NCI-H146 treated with DMSO at 0.1 percent for 48 hours (cell line): ENCODE measurements around the gene PCCB.
A peak's percentile ranks its signal among the peaks of the same experiment; 100 is the strongest.
"Not testable (repeated sequence)": the region's sequence is repeated elsewhere in the genome, so short reads cannot be mapped to it uniquely, and the experiment has no call there.

ENCODE experiments used
- DNase-seq: peaks from one replicate; lab custom pipeline; 2025; ENCODE audit not compliant: unreplicated experiment; lab: John Stamatoyannopoulos, UW

The PCCB gene

GRCh38 chr3:136250059-136250902, at the start of gene PCCB:
TSS of gene PCCB (plus strand) at chr3:136250340. CDS start at chr3:136250376, 36 bp downstream.
- peak; percentile 99 for DNase-seq

- no peak for DNase-seq
Observed at GRCh38 chr3:136207489-136208115, 42.5 kb upstream of the PCCB start.

GRCh38 chr3:136209921-136210320, 40.2 kb upstream of the PCCB start:
- no peak for DNase-seq

GRCh38 chr3:136211547-136211946, 38.6 kb upstream of the PCCB start:
- DNase-seq, result no peak

GRCh38 chr3:136222746-136223145, 27.4 kb upstream of the PCCB start:
- not testable (repeated sequence) for DNase-seq

- DNase-seq, result no peak
Observed at GRCh38 chr3:136232413-136232812, 17.7 kb upstream of the PCCB start.

- DNase-seq, result no peak
Observed at GRCh38 chr3:136235545-136235944, 14.6 kb upstream of the PCCB start.

GRCh38 chr3:136236109-136236508, 14.0 kb upstream of the PCCB start:
- DNase-seq, result no peak

- DNase-seq, result no peak
Observed at GRCh38 chr3:136237103-136237502, 13.0 kb upstream of the PCCB start.

GRCh38 chr3:136237961-136238649, 12.0 kb upstream of the PCCB start:
- no peak for DNase-seq

GRCh38 chr3:136239094-136239493, 11.0 kb upstream of the PCCB start:
- no peak for DNase-seq

GRCh38 chr3:136245691-136246090, 4.4 kb upstream of the PCCB start:
- no peak for DNase-seq

- DNase-seq, result peak; percentile 94
Observed at GRCh38 chr3:136247436-136247835, 2.7 kb upstream of the PCCB start.

GRCh38 chr3:136247855-136248590, 2.1 kb upstream of the PCCB start:
- DNase-seq, result no peak

GRCh38 chr3:136249091-136249490, 1.0 kb upstream of the PCCB start:
- DNase-seq, result no peak

- no peak for DNase-seq
Observed at GRCh38 chr3:136249593-136249992, 547 bp upstream of the PCCB start.

GRCh38 chr3:136250903-136251460, 842 bp downstream of the PCCB start:
- DNase-seq, result peak; percentile 80

- no peak for DNase-seq
Observed at GRCh38 chr3:136251511-136251910, 1.4 kb downstream of the PCCB start.

GRCh38 chr3:136255672-136256406, 5.7 kb downstream of the PCCB start:
- no peak for DNase-seq

GRCh38 chr3:136258199-136258598, 8.1 kb downstream of the PCCB start:
- DNase-seq, result no peak
